Hepatocyte (in vitro differentiated cells): ENCODE measurements around the gene ZNF341. TPM values are rescaled to one million over a fixed set of nuclear protein-coding genes. Genes with fewer than 3 reads are reported as not detected.

Experiments
- DNase-seq: peaks from one replicate; pipeline ENCODE4 v3.0.0-alpha.2; 2016; ENCODE audit warnings: low spot score
- H2AFZ ChIP-seq: fragments of 200-600 bp; sonication (generic); 2 replicates; pipeline ENCODE4 v1.6.0; 2016; ENCODE audit warnings: antibody characterized with exemption, mild to moderate bottlenecking
- H3K27ac ChIP-seq: fragments of 200-600 bp; sonication (generic); 2 replicates; pipeline ENCODE4 v1.5.1; 2016; ENCODE audit warnings: mild to moderate bottlenecking
- H3K27me3 ChIP-seq: fragments of 200-600 bp; sonication (generic); 2 replicates; pipeline ENCODE4 v1.6.1; 2016
- H3K36me3 ChIP-seq: fragments of 200-600 bp; sonication (generic); replicated peaks from 2 replicates; pipeline ENCODE4 v1.5.1; 2016; ENCODE audit warnings: low read depth; ENCODE audit not compliant: insufficient read depth
- H3K4me1 ChIP-seq: fragments of 200-600 bp; sonication (generic); 2 replicates; pipeline ENCODE4 v1.5.1; 2016; ENCODE audit warnings: mild to moderate bottlenecking, moderate library complexity; ENCODE audit not compliant: insufficient read depth
- H3K4me2 ChIP-seq: fragments of 200-600 bp; sonication (generic); 2 replicates; pipeline ENCODE4 v1.6.0; 2016
- H3K4me3 ChIP-seq: fragments of 200-600 bp; sonication (generic); 2 replicates; pipeline ENCODE4 v1.5.1; 2016; ENCODE audit warnings: mild to moderate bottlenecking
- H3K79me2 ChIP-seq: fragments of 200-600 bp; sonication (generic); 2 replicates; pipeline ENCODE4 v1.6.0; 2017; ENCODE audit warnings: mild to moderate bottlenecking
- H3K9me2 ChIP-seq: fragments of 200-600 bp; sonication (generic); replicated peaks from 2 replicates; pipeline ENCODE4 v1.6.0; 2017; ENCODE audit warnings: mild to moderate bottlenecking; ENCODE audit not compliant: insufficient read depth
- H3K9me3 ChIP-seq: fragments of 200-600 bp; sonication (generic); 2 replicates; pipeline ENCODE4 v1.5.1; 2016; ENCODE audit warnings: low read depth, mild to moderate bottlenecking
- H4K20me1 ChIP-seq: fragments of 200-600 bp; sonication (generic); 2 replicates; pipeline ENCODE4 v1.6.0; 2016; ENCODE audit warnings: mild to moderate bottlenecking; ENCODE audit not compliant: insufficient read depth, poor library complexity, severe bottlenecking
- CTCF ChIP-seq: fragments of 200-600 bp; sonication (generic); IDR thresholded peaks from 2 replicates; pipeline ENCODE4 v1.5.1; 2016; ENCODE audit warnings: antibody characterized with exemption, mild to moderate bottlenecking; ENCODE audit not compliant: poor library complexity
- EZH2 ChIP-seq: fragments of 200-600 bp; sonication (generic); IDR thresholded peaks from 2 replicates; pipeline ENCODE4 v1.6.1; 2016; ENCODE audit warnings: antibody characterized with exemption, mild to moderate bottlenecking, borderline replicate concordance
- EZH2phosphoT487 ChIP-seq: fragments of 200-600 bp; sonication (generic); IDR thresholded peaks from one replicate; pipeline ENCODE4 v1.6.1; 2018; ENCODE audit warnings: antibody characterized with exemption, mild to moderate bottlenecking, low read depth, moderate library complexity; ENCODE audit not compliant: unreplicated experiment, severe bottlenecking
- WGBS: methylation state at CpG from one replicate; pipeline ENCODE4 v1.1.6; 2016; ENCODE audit warnings: low lambda C conversion rate; ENCODE audit errors: missing lambda C conversion rate; 5-methylcytosine and 5-hydroxymethylcytosine counted together
- polyA plus RNA-seq: library from polyadenylated mRNA; unstranded; fragments of >200 nt; fragmentation: Nextera tagmentation; extraction: Ambion mirVana; gene quantifications from 2 replicates; pipeline ENCODE4 v1.2.1, GENCODE V29; 2016
- total RNA-seq: library from RNA; depleted of rRNA; stranded (reverse); fragments of >200 nt; gene quantifications from 2 replicates; pipeline ENCODE4 v1.2.3, GENCODE V29; 2014

ZNF341 gene
- total and polyA plus RNA-seq, 2 experiments from 2014 or later = 2.3 to 3.6 TPM

GRCh38 chr20:33757046-33757445 is 25.2 kb downstream of the ZNF341 start:
- H3K27me3 ChIP-seq = no peaks in the 10 kb centered on the region
- H3K79me2 ChIP-seq = no peaks in the 10 kb centered on the region
- no peaks in the 10 kb centered on the region for H3K9me3 ChIP-seq
- H3K9me2 ChIP-seq = no peaks in the 10 kb centered on the region
- H3K4me2 ChIP-seq = no peak overlapping the region
- H3K36me3 ChIP-seq = no peaks in the 10 kb centered on the region
- H3K27ac ChIP-seq = no peak overlapping the region
- no peaks in the 10 kb centered on the region for H3K4me1 ChIP-seq
- no peak overlapping the region for H2AFZ ChIP-seq
- TF ChIP-seq EZH2phosphoT487 (no peak), CTCF (no peak), EZH2 (no peak)
- no peaks in the 10 kb centered on the region for H4K20me1 ChIP-seq
- DNase-seq = no peak
- 98% methylated on average over 10 of the region's 10 CpGs for WGBS
- H3K4me3 ChIP-seq = no peak overlapping the region

GRCh38 chr20:33757458-33757857 is 25.7 kb downstream of the ZNF341 start:
- H3K9me3 ChIP-seq = no peaks in the 10 kb centered on the region
- 58% methylated on average over 1 of the region's 1 CpG for WGBS
- H3K36me3 ChIP-seq = no peaks in the 10 kb centered on the region
- no peak overlapping the region for H2AFZ ChIP-seq
- no peak overlapping the region for H3K27ac ChIP-seq
- no peaks in the 10 kb centered on the region for H3K27me3 ChIP-seq
- no peak for TF ChIP-seq CTCF
- no peak for TF ChIP-seq EZH2
- no peak for TF ChIP-seq EZH2phosphoT487
- no peaks in the 10 kb centered on the region for H4K20me1 ChIP-seq
- no peak overlapping the region for H3K4me3 ChIP-seq
- H3K9me2 ChIP-seq = no peaks in the 10 kb centered on the region
- H3K4me2 ChIP-seq = no peak overlapping the region
- H3K79me2 ChIP-seq = no peaks in the 10 kb centered on the region
- no peak for DNase-seq
- H3K4me1 ChIP-seq = no peaks in the 10 kb centered on the region

- no peaks in the 10 kb centered on the region for H3K27me3 ChIP-seq
These were observed 30.0 kb downstream of the ZNF341 start for GRCh38 chr20:33761698-33762250.

More at GRCh38 chr20:33761698-33762250, 30.0 kb downstream of the ZNF341 start:
- H3K79me2 ChIP-seq = no peaks in the 10 kb centered on the region
- H3K27ac ChIP-seq = no peak overlapping the region
- no peak for DNase-seq
- 96% methylated on average over 13 of the region's 13 CpGs for WGBS
- H4K20me1 ChIP-seq = no peaks in the 10 kb centered on the region
- no peak overlapping the region for H3K4me3 ChIP-seq
- no peaks in the 10 kb centered on the region for H3K4me1 ChIP-seq
- TF ChIP-seq EZH2 (no peak), CTCF (no peak), EZH2phosphoT487 (no peak)
- H3K9me2 ChIP-seq = no peaks in the 10 kb centered on the region
- H3K9me3 ChIP-seq = no peaks in the 10 kb centered on the region
- H3K4me2 ChIP-seq = no peak overlapping the region
- no peaks in the 10 kb centered on the region for H3K36me3 ChIP-seq
- no peak overlapping the region for H2AFZ ChIP-seq
